HPDE6-E6E7 (cell line): ENCODE measurements around the gene SWAP70.
A peak's percentile ranks its signal among the peaks of the same experiment; 100 is the strongest.
"Not testable (repeated sequence)": the region's sequence is repeated elsewhere in the genome, so short reads cannot be mapped to it uniquely, and the experiment has no call there.

Experiments
- DNase-seq: peaks from one replicate; pipeline ENCODE4 v3.0.0; 2011; ENCODE audit warnings: missing footprints; ENCODE audit errors: extremely low spot score

Gene SWAP70

GRCh38 chr11:9663699-9664275 lies at the start of gene SWAP70:
SWAP70 (plus strand) TSS chr11:9664077; CDS start chr11:9664180, 103 bp downstream.
- DNase-seq: peak; percentile 73

DNA sequence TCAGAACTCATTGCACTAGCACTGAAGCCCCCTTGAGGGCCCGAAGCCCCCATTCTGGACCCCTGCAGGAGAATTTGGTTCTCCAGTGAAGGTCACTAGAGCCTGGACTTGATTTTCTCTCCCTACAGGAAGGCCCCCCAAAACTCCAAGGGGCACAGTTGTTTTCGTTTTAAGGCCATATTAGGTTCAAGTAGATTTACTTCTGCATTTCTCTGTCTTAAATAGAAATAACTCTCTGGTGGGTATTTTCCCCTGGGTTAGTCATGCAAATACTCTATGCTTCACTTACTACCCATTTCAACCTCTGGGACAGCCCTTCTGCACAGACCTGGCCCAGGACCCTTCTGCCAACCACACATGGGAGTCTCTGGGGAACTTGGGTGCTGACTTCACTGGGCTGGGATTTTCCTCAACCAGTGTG lies 48.8 kb upstream of the SWAP70 start:
- DNase-seq: no peak

- DNase-seq: no peak
These were observed 47.7 kb upstream of the SWAP70 start for GRCh38 chr11:9616042-9616675.

DNA sequence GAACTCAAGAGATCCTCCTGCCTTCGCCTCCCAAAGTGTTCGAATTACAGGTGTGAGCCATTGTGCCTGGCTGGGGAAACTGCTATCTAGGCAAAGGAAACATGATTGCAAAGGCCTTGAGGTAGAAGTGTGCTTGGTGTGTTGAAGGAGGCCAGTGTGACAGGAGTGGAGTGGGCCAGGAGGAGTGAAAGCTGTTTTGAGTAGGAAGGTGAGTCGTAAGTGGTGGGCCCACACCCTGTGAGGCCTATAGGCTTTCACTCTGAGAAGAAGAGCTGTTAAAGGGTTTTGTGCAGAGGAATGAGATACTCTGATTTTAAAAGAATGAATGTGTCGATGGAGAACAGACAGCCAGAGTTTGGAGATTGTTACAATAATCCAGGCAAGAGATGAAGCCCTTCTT lies 47.0 kb upstream of the SWAP70 start:
- no peak for DNase-seq

GRCh38 chr11:9617940-9618339 lies 45.9 kb upstream of the SWAP70 start:
- no peak for DNase-seq

DNA sequence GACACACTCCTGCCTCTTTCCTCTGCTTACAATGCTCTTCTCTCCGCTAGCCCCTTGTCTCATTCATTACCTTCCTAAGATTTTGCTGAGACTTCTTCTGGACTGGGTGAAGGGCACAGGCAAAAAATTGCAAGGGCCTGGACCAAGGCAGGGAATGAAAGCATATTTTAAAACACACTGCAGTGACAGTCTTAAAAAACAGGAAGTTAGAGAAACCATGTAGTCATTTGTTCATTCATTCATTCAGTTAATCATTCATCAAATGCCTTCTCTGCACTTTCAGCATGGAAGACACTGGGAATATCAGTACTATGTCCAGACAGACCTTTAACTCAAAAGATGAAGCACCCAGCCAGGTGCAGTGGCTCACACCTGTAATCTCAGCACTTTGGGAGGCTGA lies 44.9 kb upstream of the SWAP70 start:
- no peak for DNase-seq

DNA sequence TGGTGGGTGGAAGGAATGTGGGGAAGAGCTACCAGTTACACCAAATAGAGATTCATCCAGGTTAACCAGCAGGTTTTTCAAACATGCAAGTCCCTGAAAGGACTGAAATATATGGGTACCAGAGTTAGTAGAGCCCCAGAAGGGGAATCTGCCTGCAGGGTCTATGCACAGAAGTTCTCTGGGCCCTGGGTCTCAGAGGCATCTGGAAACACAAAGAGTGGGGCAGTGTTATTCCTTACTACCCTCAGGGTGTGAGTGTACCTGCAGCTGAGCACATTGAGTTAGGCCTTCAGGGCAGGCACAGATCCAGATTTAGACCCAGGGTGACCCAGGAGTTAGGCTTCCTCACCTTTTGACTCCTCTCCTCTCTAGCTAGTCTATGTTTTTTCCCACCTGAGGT lies 43.9 kb upstream of the SWAP70 start:
- no peak for DNase-seq

GRCh38 chr11:9622353-9622752 lies 41.5 kb upstream of the SWAP70 start:
- not testable (repeated sequence) for DNase-seq

DNA sequence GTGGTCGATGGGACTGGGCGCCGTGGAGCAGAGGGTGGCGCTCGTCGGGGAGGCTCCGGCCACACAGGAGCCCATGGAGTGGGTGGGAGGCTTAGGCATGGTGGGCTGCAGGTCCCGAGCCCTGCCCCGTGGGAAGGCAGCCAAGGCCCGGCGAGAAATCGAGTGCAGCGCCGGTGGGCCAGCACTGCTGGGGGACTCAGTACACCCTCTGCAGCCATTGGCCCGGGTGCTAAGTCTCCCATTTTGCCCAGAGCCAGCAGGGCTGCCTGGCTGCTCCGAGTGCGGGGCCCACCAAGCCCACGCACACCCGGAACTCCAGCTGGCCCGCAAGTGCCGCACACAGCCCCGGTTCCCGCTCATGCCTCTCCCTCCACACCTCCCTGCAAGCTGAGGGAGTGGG lies 40.8 kb upstream of the SWAP70 start:
- not testable (repeated sequence) for DNase-seq

DNA sequence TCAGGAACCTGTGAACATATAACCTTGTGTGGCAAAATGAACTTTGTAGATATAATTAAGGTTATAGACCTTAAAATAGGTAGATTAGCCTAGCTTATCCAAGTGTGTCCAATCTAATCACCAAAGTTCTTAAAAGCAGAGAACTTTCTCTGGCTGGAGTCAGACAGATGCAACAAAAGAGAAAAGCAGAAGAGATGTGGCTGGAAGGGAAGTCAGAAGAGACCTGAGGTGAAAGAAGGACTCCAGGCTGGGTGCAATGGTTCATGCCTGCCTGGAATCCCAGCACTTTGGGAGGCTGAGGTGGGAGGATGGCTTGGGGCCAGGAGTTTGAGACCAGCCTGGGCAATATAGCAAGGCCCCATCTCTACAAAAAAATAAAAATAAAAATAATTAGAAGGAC lies 39.4 kb upstream of the SWAP70 start:
- DNase-seq: no peak

GRCh38 chr11:9625162-9625561 lies 38.7 kb upstream of the SWAP70 start:
- DNase-seq: no peak

GRCh38 chr11:9625728-9626127 lies 38.1 kb upstream of the SWAP70 start:
- DNase-seq: no peak

- no peak for DNase-seq
These were observed 37.1 kb upstream of the SWAP70 start for GRCh38 chr11:9626496-9627394.

DNA sequence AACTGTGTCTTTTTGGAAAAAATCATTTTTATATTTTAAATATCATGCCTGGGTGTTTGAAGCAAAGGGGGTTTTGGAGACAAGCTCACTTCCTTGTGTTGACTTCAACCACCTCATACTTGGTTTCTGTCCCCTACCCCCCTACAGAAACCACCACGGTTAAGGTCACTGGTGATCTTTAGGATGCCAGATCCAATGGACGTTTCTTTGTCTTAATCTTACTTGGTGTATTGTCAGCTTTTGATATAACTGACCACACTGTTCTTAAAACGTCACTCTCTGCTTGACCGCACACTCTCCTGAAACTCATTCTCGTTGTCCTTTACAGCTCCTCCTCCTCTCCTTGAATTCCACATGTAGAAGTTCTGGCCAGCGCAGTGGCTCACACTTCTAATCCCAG lies 34.8 kb upstream of the SWAP70 start:
- no peak for DNase-seq

DNA sequence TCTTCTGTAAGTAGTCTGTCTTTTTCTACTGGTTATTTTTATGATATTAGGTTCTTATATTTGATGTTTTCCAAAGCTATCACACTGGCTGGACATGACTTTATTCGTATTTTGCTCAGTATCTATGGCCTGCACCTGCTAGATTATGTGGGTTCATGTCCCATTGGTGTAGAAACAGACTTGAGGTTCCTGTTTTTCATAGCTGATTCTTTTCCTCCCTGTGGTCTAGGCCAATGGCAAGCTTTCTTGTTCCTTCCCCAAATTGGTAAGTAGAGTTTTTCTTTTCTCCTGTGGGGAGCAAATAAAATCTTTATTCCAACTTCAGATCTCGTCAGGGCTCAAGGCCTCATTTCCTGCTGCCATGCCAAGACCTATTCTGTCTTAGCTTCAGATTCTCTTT lies 30.2 kb upstream of the SWAP70 start:
- DNase-seq: no peak

GRCh38 chr11:9636691-9637090 lies 27.2 kb upstream of the SWAP70 start:
- no peak for DNase-seq

GRCh38 chr11:9639099-9639498 lies 24.8 kb upstream of the SWAP70 start:
- no peak for DNase-seq

DNA sequence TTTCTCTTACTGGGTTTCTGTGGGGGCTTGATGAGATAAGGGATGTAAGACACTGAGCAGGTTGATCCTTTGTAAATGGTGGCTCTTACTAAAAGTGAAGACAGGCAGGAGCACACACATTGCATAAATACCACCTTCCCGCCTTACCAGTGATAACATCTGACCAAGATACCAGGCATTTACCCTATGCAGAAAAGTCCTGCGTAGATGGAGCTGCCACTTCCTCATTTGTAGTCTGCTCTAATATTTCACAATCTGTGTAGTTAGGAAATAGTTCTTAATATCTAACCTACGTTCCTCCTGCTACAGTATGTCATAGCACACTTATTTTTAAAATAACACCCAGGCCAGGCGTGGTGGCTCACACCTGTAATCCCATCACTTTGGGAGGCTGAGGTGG lies 23.9 kb upstream of the SWAP70 start:
- no peak for DNase-seq

DNA sequence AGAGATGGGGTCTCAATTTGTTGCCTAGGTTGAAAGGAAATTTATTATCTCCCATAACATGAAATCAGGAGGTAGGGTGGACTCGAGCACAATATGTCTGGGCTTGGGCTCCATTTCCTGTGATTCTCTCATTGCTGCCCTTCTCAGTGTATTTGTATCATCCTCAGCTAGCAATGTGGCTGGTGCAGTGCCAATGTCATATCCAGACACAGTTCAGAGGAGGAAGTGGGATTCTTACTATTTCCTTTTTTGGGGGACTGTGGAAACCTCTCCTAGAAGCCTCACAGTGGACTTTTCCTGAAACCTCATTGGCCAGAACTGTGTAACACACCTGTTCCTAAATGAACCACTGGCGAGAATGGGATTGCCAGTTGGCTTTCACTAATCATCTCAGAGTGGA lies 21.0 kb upstream of the SWAP70 start:
- DNase-seq: no peak

GRCh38 chr11:9643751-9644150 lies 20.1 kb upstream of the SWAP70 start:
- no peak for DNase-seq

DNA sequence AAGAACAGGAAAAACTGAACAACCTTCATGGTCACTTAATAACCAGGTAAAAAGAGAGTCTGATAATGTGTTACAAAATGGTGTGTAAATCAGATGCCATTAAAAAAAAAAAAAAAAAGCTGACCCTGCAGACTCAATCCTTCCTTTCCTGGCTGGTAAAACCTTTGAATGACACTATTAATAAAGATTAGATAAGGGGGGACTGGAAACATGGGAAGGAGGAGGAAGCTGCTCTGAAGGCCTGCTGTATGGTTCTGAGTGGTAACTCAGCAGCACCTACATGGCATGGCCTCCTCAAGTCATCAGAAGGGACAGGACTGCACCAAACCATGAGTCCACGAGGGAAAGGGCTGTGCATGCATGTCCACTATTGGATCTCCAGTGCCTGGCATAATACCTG lies 18.0 kb upstream of the SWAP70 start:
- DNase-seq: no peak

DNA sequence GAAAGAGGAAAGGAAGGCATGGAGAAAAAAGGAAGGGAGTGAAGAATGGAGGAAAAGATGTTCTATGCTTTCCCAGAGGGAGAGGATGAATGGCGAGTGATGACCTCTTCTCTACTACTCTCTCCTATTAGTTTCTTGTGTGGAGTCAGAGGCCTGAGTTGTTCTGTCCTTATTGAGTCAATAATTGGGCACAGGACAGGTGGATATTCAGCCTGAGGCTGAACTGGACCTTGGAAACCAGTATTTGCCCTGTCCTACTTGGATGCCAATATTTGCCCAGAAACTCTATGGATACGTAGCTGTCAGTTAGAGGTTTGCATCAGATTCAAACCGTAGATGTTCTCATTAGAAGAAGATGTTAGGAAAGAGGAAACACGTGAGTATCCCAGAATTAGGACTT lies 17.6 kb upstream of the SWAP70 start:
- no peak for DNase-seq

GRCh38 chr11:9651481-9651880 lies 12.4 kb upstream of the SWAP70 start:
- DNase-seq: no peak
